Mammary epithelial cell (primary cell): ENCODE results near the gene EPC2.

Source experiments
- CTCF ChIP-seq, 2 donors: IDR thresholded peaks in 1 of 2; conservative IDR thresholded peaks in 1 of 2; 2 replicates each; pipeline ENCODE4 v1.5.1; 2011 to 2012; ENCODE audit warnings: inconsistent platforms in 2 of 2, low read length in 2 of 2, mild to moderate bottlenecking in 2 of 2, control low read depth in 1 of 2, low read depth in 1 of 2; ENCODE audit not compliant: insufficient read depth in 1 of 2; ENCODE audit errors: extremely low read depth in 1 of 2
- EZH2 ChIP-seq: IDR thresholded peaks from 2 replicates; pipeline ENCODE4 v1.6.1; 2012; ENCODE audit warnings: low read length, inconsistent platforms, borderline replicate concordance

DNA sequence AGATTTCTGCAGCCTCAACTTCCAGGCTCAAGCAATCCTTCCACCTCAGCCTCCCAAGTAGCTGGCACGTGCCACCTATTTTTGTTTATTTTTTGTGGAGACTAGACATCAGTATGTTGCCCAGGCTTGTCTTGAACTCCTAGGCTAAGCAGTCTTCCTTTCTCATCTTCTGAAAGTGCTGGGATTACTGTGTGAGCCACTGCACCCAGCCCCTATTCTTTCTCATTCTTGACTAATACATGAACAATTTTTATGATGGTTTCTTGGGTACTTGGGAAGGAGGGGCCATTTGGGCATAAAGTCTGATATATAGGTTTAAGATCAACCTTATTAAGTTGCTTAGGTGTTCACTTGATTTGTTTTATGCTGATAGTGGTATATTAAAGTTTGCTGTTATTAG lies 26.2 kb downstream of the EPC2 start:
- no peak for TF ChIP-seq CTCF (conservative IDR thresholded peaks at IDR 0.05 in 1 of 2, IDR thresholded peaks at IDR 0.05 in 1 of 2; ENCODE audit: extremely low read depth in 1 of 2, insufficient read depth in 1 of 2, low read depth in 1 of 2, low read length in 2 of 2)
- TF ChIP-seq EZH2 = no peak
